HEK293 (cell line): Measurements from ENCODE around the gene OR14K1.
"Not testable (repeated sequence)": the region's sequence is repeated elsewhere in the genome, so short reads cannot be mapped to it uniquely, and the experiment has no call there.

Experiments used
- CTCF ChIP-seq: fragments of 450-650 bp; formaldehyde crosslinking; IDR thresholded peaks from 2 replicates; pipeline ENCODE4 v1.5.1; 2016; ENCODE audit warnings: missing biosample characterization, missing genetic modification characterization
- REPIN1 ChIP-seq: fragments of 450-650 bp; formaldehyde crosslinking; IDR thresholded peaks from 2 replicates; pipeline ENCODE4 v1.5.1; 2017; ENCODE audit warnings: missing biosample characterization, missing genetic modification characterization, low read depth
- WT1 ChIP-seq: fragments of 450-650 bp; formaldehyde crosslinking; IDR thresholded peaks from 2 replicates; pipeline ENCODE4 v1.5.1; 2016; ENCODE audit warnings: missing biosample characterization, missing genetic modification characterization
- ZNF510 ChIP-seq: fragments of 450-650 bp; formaldehyde crosslinking; IDR thresholded peaks from 2 replicates; pipeline ENCODE4 v1.5.1; 2018; ENCODE audit warnings: mild to moderate bottlenecking, missing genetic modification characterization, missing biosample characterization; ENCODE audit not compliant: insufficient replicate concordance

GRCh38 chr1:247742215-247742760 is 3.9 kb downstream of the OR14K1 start:
- TF ChIP-seq REPIN1; CTCF (tag by site-specific recombination); WT1 (tag by site-specific recombination); ZNF510 (tag by site-specific recombination): not testable (repeated sequence)
